Measurements from ENCODE around the gene NUPR2.

DNA sequence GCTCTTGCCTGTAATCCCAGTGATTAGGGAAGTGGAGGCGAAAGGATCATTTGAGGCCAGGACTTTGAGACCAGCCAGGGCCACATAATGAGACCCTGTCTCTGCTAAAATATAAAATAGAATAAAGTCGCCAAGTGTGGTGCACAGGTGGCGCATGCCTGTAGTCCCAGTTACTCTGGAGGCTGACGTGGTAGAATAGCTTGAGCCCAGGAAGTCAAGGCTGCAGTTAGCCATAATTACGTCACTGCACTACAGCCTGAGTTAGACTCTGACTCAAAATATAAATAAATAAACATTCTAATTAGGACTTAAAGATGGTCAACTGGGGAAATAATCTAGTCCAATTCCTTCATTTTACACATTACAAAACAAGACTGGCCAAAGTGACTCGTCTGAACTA is 10.7 kb downstream of the NUPR2 start:
- TF ChIP-seq POLR2A (IDR thresholded peaks at IDR 0.05) (no peak), POLR2AphosphoS5 (IDR thresholded peaks at IDR 0.05; ENCODE audit: insufficient read depth in 1 of 2, low read depth in 1 of 2) (no peak)
- TF ChIP-seq, protein P1, sequence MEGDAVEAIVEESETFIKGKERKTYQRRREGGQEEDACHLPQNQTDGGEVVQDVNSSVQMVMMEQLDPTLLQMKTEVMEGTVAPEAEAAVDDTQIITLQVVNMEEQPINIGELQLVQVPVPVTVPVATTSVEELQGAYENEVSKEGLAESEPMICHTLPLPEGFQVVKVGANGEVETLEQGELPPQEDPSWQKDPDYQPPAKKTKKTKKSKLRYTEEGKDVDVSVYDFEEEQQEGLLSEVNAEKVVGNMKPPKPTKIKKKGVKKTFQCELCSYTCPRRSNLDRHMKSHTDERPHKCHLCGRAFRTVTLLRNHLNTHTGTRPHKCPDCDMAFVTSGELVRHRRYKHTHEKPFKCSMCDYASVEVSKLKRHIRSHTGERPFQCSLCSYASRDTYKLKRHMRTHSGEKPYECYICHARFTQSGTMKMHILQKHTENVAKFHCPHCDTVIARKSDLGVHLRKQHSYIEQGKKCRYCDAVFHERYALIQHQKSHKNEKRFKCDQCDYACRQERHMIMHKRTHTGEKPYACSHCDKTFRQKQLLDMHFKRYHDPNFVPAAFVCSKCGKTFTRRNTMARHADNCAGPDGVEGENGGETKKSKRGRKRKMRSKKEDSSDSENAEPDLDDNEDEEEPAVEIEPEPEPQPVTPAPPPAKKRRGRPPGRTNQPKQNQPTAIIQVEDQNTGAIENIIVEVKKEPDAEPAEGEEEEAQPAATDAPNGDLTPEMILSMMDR (IDR thresholded peaks at IDR 0.05), result no peak
